RWPE2 (cell line): ENCODE data around the gene RTL1.

Experiments used
- ATAC-seq: fragments of 200-7000 bp; cut with Tn5 transposase; 3 replicates; pipeline ENCODE4 v1.9.1; 2021; ENCODE audit warnings: low read depth
- DNase-seq: peaks from one replicate; pipeline ENCODE4 v3.0.0-alpha.2; 2020; ENCODE audit warnings: low spot score
- H3K27ac ChIP-seq: fragments of 450-650 bp; 2 replicates; pipeline ENCODE4 v1.5.1; 2017; ENCODE audit warnings: mild to moderate bottlenecking; ENCODE audit not compliant: poor library complexity, severe bottlenecking
- H3K27me3 ChIP-seq: fragments of 250-450 bp; sonication (Bioruptor Pico); 2 replicates; pipeline ENCODE4 v1.5.1; 2021; ENCODE audit warnings: mild to moderate bottlenecking, moderate library complexity; ENCODE audit not compliant: insufficient read depth, poor library complexity, severe bottlenecking
- H3K36me3 ChIP-seq: fragments of 250-450 bp; sonication (Bioruptor Pico); 2 replicates; pipeline ENCODE4 v1.5.1; 2020; ENCODE audit warnings: low read depth, mild to moderate bottlenecking, moderate library complexity
- H3K4me1 ChIP-seq: fragments of 250-450 bp; sonication (Bioruptor Pico); 2 replicates; pipeline ENCODE4 v1.5.1; 2021; ENCODE audit warnings: mild to moderate bottlenecking, moderate library complexity; ENCODE audit not compliant: insufficient read depth, poor library complexity, severe bottlenecking
- H3K4me3 ChIP-seq: fragments of 250-450 bp; sonication (Bioruptor Pico); 2 replicates; pipeline ENCODE4 v1.5.1; 2021; ENCODE audit warnings: mild to moderate bottlenecking, moderate library complexity; ENCODE audit not compliant: severe bottlenecking
- H3K9me3 ChIP-seq: fragments of 250-450 bp; sonication (Bioruptor Pico); 2 replicates; pipeline ENCODE4 v1.5.1; 2021; ENCODE audit warnings: mild to moderate bottlenecking, moderate library complexity; ENCODE audit not compliant: severe bottlenecking
- TF ChIP-seq, protein P1 (sequence below): fragments of 450-650 bp; IDR thresholded peaks from one replicate; pipeline ENCODE4 v1.5.1; 2017; ENCODE audit warnings: mild to moderate bottlenecking, moderate library complexity; ENCODE audit not compliant: poor library complexity, severe bottlenecking

Gene RTL1

DNA sequence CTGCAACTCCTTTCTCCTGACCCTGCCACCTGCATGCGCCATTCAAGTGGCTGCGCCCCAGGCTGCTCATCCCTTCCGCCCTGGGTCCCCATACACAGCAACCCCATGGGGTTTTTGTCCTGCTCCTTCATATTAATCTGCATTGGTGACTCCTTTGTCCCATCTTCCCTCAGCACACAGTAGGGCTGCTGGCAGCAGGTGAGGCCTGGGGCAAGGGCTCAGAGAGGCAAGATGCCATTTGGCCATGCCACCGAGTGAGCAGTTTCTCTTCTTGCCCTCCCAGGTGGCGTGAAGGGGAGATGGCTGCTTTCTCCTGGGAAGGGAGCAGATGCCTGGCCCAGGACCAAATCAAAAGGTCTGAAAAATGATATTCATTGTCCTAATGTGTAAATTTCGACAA is 9.1 kb downstream of the RTL1 start:
- Histone ChIP-seq H3K36me3 (peaks cover 3% of the 10 kb centered on the region; the same call in 1 of the 2 replicates), H3K27ac (no peak overlapping the region), H3K27me3 (peaks cover 2% of the 10 kb centered on the region), H3K9me3 (no peaks in the 10 kb centered on the region), H3K4me3 (no peak overlapping the region), H3K4me1 (no peaks in the 10 kb centered on the region)
- ATAC-seq (no peak), DNase-seq (no peak)
- TF ChIP-seq, protein P1, sequence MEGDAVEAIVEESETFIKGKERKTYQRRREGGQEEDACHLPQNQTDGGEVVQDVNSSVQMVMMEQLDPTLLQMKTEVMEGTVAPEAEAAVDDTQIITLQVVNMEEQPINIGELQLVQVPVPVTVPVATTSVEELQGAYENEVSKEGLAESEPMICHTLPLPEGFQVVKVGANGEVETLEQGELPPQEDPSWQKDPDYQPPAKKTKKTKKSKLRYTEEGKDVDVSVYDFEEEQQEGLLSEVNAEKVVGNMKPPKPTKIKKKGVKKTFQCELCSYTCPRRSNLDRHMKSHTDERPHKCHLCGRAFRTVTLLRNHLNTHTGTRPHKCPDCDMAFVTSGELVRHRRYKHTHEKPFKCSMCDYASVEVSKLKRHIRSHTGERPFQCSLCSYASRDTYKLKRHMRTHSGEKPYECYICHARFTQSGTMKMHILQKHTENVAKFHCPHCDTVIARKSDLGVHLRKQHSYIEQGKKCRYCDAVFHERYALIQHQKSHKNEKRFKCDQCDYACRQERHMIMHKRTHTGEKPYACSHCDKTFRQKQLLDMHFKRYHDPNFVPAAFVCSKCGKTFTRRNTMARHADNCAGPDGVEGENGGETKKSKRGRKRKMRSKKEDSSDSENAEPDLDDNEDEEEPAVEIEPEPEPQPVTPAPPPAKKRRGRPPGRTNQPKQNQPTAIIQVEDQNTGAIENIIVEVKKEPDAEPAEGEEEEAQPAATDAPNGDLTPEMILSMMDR, result no peak

DNA sequence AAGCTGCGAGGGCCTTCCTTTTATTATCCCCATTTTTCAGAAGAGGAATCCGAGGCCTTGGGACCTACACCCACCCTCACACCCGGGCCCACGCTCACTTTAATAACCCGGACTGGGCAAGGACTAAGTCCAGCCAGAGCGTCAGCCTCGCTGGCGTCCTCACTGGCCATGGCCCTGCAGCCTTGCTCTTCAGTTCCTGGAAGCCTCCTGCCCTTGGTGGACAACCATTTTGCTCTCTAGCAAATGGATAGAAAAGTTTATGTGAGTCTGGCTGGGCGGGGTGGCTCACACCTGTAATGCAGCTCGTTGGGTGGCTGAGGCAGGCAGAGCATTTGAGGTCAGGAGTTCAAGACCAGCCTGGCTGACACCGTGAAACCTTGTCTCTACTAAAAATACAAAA is 9.8 kb downstream of the RTL1 start:
- H3K27ac ChIP-seq, result no peak overlapping the region
- TF ChIP-seq, protein P1, result no peak
- H3K9me3 ChIP-seq, result no peaks in the 10 kb centered on the region
- no peaks in the 10 kb centered on the region for H3K4me1 ChIP-seq
- DNase-seq (peak; percentile 47), ATAC-seq (no peak)
- H3K4me3 ChIP-seq, result no peak overlapping the region
- peaks cover 3% of the 10 kb centered on the region; the same call in 1 of the 2 replicates for H3K36me3 ChIP-seq
- no peaks in the 10 kb centered on the region for H3K27me3 ChIP-seq

- TF ChIP-seq, protein P1, result no peak
- H3K36me3 ChIP-seq, result peaks cover 3% of the 10 kb centered on the region; the same call in 1 of the 2 replicates
- H3K4me1 ChIP-seq, result no peaks in the 10 kb centered on the region
- no peaks in the 10 kb centered on the region for H3K27me3 ChIP-seq
- no peak overlapping the region for H3K27ac ChIP-seq
- no peak for DNase-seq
- H3K9me3 ChIP-seq, result no peaks in the 10 kb centered on the region
- no peak for ATAC-seq
- no peak overlapping the region for H3K4me3 ChIP-seq
Observed at GRCh38 chr14:100893228-100893601, 10.3 kb downstream of the RTL1 start.

- DNase-seq, result no peak
- Histone ChIP-seq H3K27me3 (no peaks in the 10 kb centered on the region), H3K27ac (no peak overlapping the region), H3K4me3 (no peak overlapping the region), H3K36me3 (no peaks in the 10 kb centered on the region; the same call in 1 of the 2 replicates), H3K4me1 (no peaks in the 10 kb centered on the region), H3K9me3 (no peaks in the 10 kb centered on the region)
- TF ChIP-seq, protein P1, result no peak
- ATAC-seq, result no peak
Observed at GRCh38 chr14:100892496-100893227, 10.9 kb downstream of the RTL1 start.
